Measurements from ENCODE around the gene CORIN.

DNA sequence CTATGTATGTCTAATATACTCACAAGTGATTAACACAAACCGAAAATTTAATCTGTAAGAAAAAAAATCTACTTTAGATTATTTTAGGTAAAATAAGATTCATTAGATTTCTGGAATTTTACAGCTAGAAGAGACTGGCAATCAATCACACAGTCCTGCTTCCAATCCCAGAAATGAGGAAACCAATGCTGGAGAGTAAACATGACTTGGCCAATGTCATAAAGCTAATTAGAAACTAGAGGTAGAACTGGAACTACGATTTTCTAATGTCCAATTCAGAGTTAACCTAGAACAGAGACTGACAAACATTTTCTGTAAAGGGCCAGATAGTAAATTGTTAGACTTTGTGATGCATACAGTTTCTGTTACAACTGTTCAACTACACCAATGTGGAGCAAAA, 123.6 kb downstream of the CORIN start:
- TF ChIP-seq L3MBTL2 (conservative IDR thresholded peaks at IDR 0.05) = no peak
- TF ChIP-seq BHLHE40 (IDR thresholded peaks at IDR 0.05; ENCODE audit: borderline replicate concordance) = no peak
- TF ChIP-seq FOXM1 (IDR thresholded peaks at IDR 0.05; ENCODE audit: borderline replicate concordance) = no peak
- TF ChIP-seq, protein P1, sequence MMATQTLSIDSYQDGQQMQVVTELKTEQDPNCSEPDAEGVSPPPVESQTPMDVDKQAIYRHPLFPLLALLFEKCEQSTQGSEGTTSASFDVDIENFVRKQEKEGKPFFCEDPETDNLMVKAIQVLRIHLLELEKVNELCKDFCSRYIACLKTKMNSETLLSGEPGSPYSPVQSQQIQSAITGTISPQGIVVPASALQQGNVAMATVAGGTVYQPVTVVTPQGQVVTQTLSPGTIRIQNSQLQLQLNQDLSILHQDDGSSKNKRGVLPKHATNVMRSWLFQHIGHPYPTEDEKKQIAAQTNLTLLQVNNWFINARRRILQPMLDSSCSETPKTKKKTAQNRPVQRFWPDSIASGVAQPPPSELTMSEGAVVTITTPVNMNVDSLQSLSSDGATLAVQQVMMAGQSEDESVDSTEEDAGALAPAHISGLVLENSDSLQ (IDR thresholded peaks at IDR 0.05) = no peak
- no peak for TF ChIP-seq FOXA1 (IDR thresholded peaks at IDR 0.05)
- TF ChIP-seq HDGF (IDR thresholded peaks at IDR 0.05; ENCODE audit: borderline replicate concordance) = no peak
- no peak for TF ChIP-seq SP1 (IDR thresholded peaks at IDR 0.05)
- no peak for TF ChIP-seq ELF4 (IDR thresholded peaks at IDR 0.05)
- no peak for TF ChIP-seq SUZ12 (IDR thresholded peaks at IDR 0.05)
- no peak for TF ChIP-seq LEF1 (IDR thresholded peaks at IDR 0.05; ENCODE audit: borderline replicate concordance)

Data from HEK293T (cell line).